SK-MEL-5 (cell line): ENCODE data around the gene SEC24A. TPM values are rescaled to one million over a fixed set of nuclear protein-coding genes. Genes with fewer than 3 reads are reported as not detected.
"Not testable (repeated sequence)": the region's sequence is repeated elsewhere in the genome, so short reads cannot be mapped to it uniquely, and the experiment has no call there.

Source experiments
- DNase-seq: peaks from one replicate; pipeline ENCODE4 v3.0.0-alpha.2; 2016; ENCODE audit warnings: low read depth, low spot score
- in situ Hi-C: cut with HindIII; loops from 2 replicates; pipeline ENCODE4 v1.10.0; 2016; ENCODE audit warnings: low sequenced_read_pairs, high pct_unique_total_duplicates, low pct_unique_long_range_greater_than_20kb
- polyA plus RNA-seq, 2 experiments: library from polyadenylated mRNA; depleted of rRNA; stranded (reverse); fragments of >200 nt; gene quantifications; 2 replicates each; pipeline ENCODE4 v1.2.3, GENCODE V29; 2015
- total RNA-seq: library from RNA; depleted of rRNA; stranded (reverse); fragments of >200 nt; shearing (Covaris generic); gene quantifications from 2 replicates; pipeline ENCODE4 v1.2.3, GENCODE V29; 2014; rRNA removed

Gene SEC24A
- 13.8 and 17.8 TPM in 2 replicates for total RNA-seq
- 17.2 and 23.9 TPM in 2 replicates for polyA plus RNA-seq (2015; cell fraction: cytosol; rRNA removed)
- 15.6 and 21.4 TPM in 2 replicates for polyA plus RNA-seq (2015; cell fraction: nucleus; rRNA removed)

DNA sequence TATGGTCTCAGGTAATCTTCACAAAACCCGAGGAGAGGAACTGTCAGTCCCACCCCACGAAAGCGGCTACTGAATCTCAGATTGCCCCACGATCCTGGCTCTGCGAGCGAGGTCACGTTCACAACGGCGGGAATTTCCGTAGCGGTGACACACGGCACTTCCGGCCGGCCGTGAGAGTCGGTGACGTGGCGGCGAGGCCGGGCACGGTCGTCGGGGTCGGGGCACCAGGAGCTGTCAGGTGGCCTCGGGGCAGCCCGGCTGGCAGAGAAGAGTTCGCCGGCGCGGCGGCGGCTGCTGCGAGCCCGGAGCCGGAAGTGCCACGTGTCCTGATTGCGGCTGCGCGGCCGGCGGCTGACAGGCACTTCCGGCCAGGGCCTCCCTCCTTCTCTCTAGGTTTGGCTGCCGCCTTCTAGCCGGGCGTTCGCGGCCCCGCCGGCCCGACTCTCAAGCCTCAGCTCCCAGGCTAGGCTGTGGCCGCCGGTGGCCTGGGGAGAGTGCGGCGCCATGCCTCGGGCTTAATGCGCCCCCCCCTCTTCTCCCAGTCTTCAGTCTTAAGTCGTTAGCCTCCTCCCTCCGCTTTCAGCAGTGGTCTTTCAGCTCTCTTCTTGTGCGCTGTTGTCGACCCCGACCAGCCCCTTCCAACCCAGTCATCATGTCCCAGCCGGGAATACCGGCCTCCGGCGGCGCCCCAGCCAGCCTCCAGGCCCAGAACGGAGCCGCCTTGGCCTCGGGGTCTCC, at the start of gene SEC24A:
TSS of gene SEC24A (plus strand) at position 361 of the 738 bp plus-strand sequence. CDS start at position 653, 292 bp downstream.
- in situ Hi-C loops, result no loop called here
- peak; percentile 91 for DNase-seq

- in situ Hi-C loops, DNase-seq: not testable (repeated sequence)
Measured at GRCh38 chr5:134599820-134600219, 48.8 kb upstream of the SEC24A start.

GRCh38 chr5:134600600-134600999, 48.0 kb upstream of the SEC24A start:
- in situ Hi-C loops, result no loop called here

GRCh38 chr5:134603059-134603458, 45.5 kb upstream of the SEC24A start:
- in situ Hi-C loops, result no loop called here
- no peak for DNase-seq

More at GRCh38 chr5:134600600-134600999, 48.0 kb upstream of the SEC24A start:
- no peak for DNase-seq

- in situ Hi-C loops, result no loop called here
- no peak for DNase-seq
Measured at GRCh38 chr5:134604908-134605307, 43.7 kb upstream of the SEC24A start.

GRCh38 chr5:134606726-134607125, 41.9 kb upstream of the SEC24A start:
- in situ Hi-C loops, result no loop called here
- no peak for DNase-seq

DNA sequence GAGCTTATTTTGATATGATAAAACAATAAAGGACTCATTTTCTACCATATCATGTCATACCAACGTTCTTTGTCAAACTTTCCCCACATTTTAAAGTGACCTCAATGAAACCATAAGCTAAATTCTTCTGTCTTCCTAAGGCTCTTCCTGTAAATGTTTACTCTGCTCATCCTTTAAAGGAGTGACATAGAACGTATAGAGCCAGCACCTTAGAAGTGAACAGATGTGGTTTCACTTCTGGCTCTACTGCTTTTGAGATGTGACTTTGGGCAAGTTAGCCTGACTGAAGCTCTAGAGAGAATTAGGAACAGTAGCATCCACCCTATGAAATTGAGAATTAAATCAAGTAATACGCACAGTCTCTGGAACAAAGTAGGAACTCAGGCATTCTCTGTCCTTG, 40.0 kb upstream of the SEC24A start:
- in situ Hi-C loops, result no loop called here
- DNase-seq, result no peak

DNA sequence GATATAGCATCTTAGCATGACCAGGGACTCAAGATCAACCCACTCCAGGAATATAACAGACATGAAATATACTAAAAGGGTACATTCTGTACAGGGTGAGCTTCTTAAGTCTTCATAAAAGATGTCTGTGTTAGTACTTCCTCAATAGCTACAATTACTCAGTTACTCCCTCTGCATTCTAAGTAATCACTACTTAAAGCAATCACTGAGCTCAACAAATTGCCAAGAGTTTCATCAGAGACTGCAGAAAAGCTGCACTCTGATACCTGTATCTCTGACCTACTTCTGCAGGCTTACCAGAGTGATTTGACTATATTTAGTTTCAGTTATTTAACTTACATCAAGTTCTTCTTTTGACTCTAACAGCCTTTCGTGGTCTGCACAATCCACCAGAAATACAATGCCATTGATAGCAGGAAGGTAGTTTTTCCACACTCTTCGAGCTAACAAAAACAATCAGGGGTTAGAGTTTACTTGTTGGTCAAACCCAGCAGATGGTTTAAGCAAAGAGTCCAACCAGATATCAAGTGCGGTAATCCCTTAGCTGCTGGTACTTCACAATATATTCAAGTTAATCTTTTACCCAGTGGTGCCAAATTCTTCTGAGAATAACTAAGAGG, 39.2 kb upstream of the SEC24A start:
- in situ Hi-C loops, result no loop called here
- no peak for DNase-seq

- in situ Hi-C loops, result no loop called here
- no peak for DNase-seq
Measured at GRCh38 chr5:134610725-134611124, 37.9 kb upstream of the SEC24A start.

DNA sequence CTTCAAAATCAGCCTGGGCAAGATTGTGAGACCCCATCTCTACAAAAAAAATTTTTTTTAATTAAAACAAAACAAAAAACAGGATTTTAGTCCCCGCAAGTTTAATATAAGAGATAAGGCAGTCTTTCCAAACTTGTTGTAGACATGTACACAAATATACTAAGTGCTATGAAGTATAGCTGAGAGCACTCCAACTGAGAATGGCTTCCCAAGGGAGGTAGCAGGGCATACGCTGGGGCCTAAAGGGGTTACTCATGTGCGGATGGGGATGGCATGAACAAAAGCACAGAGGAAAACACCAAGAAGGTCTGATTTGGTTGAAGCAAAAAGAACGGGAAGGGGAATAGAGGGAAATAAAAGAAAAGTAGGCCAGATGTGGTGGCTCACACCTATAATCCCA, 37.1 kb upstream of the SEC24A start:
- in situ Hi-C loops, result no loop called here

DNA sequence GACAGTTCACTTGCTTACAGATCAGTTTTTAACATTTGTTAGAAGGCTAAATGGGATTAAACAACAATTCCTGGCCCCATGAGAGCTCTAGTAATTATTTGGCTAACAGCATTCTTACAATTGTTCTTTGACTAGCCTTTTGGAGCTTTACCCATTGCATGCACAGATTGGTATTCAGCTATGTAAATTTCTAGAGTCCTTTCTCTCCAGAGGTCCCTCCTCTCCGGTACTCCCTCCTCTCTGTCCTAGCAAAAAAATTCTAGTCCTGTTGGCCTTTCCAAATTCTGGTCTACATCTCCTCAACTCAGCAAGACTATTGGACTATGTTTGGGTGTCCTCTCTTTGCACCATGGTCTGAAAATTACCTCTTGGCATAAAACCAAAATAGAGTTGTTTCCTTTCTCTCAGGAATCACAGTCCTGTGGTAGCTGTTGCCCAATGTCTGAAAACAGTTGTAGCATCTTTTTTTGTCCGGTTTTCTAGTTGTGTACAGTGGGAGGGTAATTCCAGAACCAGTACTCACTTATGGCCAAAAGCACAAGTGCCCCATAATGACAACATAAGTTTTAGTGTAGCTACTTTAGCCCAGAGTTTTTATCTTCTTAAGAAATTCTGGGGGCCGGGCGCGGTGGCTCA, 34.0 kb upstream of the SEC24A start:
- in situ Hi-C loops, result no loop called here

More for the DNA sequence above, 37.1 kb upstream of the SEC24A start:
- DNase-seq, result no peak

DNA sequence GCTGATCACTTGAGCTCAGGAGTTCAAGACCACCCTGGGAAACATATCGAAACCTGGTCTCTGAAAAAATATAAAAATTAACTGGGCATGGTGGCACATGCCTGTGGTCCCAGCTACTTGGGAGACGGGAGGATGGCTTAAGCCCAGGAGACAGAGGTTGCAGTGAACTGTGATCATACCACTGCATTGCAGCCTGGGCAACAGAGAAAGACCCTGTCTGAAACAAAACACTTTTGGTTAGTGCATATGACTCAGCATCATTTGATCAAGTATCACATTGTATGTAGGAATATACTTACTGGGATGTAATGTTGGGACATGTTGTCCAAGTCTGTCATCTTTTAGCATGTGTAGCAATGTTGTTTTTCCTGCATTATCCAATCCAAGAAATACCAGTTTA, 28.0 kb upstream of the SEC24A start:
- peak; percentile 56 for DNase-seq
- in situ Hi-C loops, result no loop called here

More for the DNA sequence above, 34.0 kb upstream of the SEC24A start:
- DNase-seq, result no peak

- no peak for DNase-seq
- in situ Hi-C loops, result no loop called here
Measured at GRCh38 chr5:134625559-134625958, 23.0 kb upstream of the SEC24A start.

DNA sequence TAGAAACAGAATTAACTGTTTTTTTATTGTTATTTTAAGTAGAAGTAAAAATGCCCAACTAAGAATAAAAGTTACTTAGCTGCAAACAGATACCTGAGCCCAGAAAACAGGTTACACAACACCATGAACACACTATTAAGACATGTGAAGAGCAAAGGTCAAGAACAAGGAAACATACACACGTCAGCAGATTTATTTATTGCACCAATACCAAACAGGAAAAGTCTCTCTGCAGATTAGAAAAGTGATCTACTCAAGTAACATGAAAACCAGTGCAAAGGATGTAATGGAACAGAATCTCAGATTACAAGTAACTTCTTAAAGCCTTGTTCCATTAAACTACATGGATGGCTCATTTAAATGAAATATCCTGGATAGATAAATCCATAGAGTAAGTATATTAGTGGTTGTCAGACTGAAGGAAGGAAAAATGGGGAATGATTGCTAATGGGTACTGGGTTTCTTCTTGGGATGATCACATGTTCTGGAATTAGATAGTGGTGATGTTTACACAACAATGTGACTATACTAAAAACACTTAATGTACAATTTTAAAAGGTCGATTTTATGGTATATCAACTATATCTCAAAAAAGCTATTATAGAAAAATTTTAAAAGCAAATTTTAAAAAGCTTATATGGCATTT, 22.1 kb upstream of the SEC24A start:
- in situ Hi-C loops, result no loop called here
- no peak for DNase-seq

DNA sequence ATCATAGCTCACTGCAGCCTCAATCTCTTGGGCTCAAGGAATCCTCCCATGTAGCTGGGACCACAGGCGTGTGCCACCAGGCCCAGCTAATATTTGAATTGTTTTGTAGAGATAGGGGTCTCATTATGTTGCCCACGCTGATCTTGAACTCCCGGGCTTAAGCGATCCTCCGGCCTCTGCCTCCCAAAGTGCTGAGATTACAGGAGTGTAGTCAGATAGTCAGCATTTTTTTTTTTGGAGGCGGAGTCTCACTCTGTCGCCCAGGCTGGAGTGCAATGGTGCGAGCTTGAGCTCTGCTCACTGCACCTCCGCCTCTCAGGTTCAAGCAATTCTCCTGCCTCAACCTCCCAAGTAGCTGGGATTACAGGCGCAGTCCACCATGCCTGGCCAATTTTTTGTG, 14.4 kb upstream of the SEC24A start:
- no peak for DNase-seq
- in situ Hi-C loops, result no loop called here

GRCh38 chr5:134635366-134635765, 13.2 kb upstream of the SEC24A start:
- in situ Hi-C loops, DNase-seq: not testable (repeated sequence)

GRCh38 chr5:134637116-134637721, 11.4 kb upstream of the SEC24A start:
- in situ Hi-C loops, result no loop called here

More at GRCh38 chr5:134637116-134637721, 11.4 kb upstream of the SEC24A start:
- DNase-seq, result no peak
